K562 treated with DMSO at 1 percent for 48 hours (cell line): ENCODE data around the gene HABP4. TPM values are rescaled to one million over a fixed set of nuclear protein-coding genes. Genes with fewer than 3 reads are reported as not detected.

Experiments used
- total RNA-seq: library from RNA; unstranded; fragments of 300-600 nt; gene quantifications from 2 replicates; pipeline ENCODE4 v1.2.3, GENCODE V29; 2022; ENCODE audit warnings: low replicate concordance; ENCODE audit errors: extremely low read depth

The HABP4 gene, protein sequence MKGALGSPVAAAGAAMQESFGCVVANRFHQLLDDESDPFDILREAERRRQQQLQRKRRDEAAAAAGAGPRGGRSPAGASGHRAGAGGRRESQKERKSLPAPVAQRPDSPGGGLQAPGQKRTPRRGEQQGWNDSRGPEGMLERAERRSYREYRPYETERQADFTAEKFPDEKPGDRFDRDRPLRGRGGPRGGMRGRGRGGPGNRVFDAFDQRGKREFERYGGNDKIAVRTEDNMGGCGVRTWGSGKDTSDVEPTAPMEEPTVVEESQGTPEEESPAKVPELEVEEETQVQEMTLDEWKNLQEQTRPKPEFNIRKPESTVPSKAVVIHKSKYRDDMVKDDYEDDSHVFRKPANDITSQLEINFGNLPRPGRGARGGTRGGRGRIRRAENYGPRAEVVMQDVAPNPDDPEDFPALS
- total RNA-seq = not detected in 2 replicates

DNA sequence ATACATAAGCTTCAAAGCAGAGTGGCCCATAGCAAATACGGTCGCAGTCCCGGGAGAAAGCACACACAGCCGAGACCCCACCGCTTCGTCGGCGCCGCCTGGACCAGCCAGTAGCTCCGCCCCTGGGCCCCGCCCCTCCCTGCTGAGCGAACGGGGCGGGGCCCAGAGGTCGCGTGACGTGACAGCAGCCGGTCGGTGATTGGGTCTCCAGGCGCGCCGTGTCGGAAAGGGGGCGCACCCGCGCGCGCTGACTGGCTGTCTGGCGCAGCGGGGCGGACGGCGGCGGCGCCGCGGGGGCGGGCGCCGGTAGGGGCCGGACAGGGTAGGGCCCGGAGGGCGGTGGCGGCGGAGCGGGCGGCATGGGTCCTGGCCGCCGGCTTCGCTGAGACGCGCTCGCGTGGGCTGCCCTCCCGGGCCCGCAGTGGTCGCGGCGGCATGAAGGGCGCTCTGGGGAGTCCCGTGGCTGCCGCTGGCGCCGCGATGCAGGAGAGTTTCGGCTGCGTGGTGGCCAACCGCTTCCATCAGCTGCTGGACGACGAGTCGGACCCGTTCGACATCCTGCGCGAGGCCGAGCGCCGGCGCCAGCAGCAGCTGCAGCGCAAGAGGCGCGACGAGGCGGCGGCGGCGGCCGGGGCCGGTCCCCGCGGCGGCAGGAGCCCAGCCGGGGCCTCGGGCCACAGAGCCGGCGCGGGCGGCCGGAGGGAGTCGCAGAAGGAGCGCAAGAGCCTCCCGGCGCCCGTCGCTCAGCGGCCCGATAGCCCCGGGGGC is at the start of gene HABP4:
TSS of gene HABP4 (plus strand) at position 325 of the 768 bp plus-strand sequence. CDS start at position 436, 111 bp downstream.

DNA sequence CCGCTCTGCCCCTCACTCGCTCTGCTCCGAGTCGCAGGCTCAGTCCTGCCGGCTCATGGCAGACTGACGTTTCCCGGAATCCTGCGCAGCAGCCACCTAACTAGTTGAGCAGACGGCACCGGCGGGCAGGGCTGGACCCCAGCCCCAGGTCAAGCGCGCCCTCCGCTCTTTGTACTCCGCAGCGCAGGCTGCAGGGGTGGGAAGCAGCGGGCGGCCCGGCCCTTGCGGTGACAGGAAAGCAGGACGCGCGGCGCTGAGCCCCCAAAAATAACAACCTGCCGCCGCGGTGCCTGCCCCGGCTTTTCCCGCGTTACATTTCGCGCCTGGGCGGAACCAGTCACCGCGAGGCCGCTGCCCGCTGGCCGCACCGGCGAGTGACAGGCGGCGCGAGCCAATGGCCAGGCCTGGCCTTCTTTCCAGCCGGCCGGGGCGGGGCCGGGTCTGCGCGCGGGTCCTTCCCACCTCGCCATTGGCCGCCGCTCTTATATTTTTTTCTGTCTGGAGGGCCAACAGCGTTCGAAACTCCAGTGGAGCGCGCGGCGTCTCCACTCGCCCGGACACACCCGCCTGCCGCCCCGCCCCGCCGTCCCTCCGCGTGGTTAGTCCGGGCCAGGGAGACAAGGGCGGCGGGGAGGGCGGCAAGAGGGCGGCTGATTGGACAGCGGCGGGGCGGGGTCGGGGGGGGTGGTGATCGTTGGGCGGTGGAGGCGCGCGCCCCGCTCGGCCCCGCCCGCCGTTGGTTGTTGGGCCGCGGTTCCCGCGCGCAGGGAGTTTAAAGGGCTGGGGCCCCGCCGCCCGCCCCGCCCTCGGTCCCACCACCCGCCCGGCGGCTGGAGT is 31.7 kb upstream of the HABP4 start, which contains the start of gene ZNF367:
TSS of gene ZNF367 (minus strand) at position 288 of the 837 bp plus-strand sequence. CDS start 338 bp downstream, outside the sequence.

Other genes with a start within 250 kb of the HABP4 start
- not detected in 2 replicates for gene HSD17B3, start 148.0 kb upstream of the HABP4 start, total RNA-seq
- not detected in 2 replicates for gene SLC35D2, start 66.5 kb upstream of the HABP4 start, total RNA-seq
- gene ZNF367, start 31.8 kb upstream of the HABP4 start, total RNA-seq = not detected in 2 replicates
- not detected in 2 replicates for gene CDC14B, start 169.7 kb downstream of the HABP4 start, total RNA-seq
- gene PRXL2C, start 205.1 kb downstream of the HABP4 start, total RNA-seq = not detected in 2 replicates